ENCODE data around the gene DISC1. TPM values are rescaled to one million over a fixed set of nuclear protein-coding genes. Genes with fewer than 3 reads are reported as not detected.

The DISC1 gene
- polyA plus RNA-seq, 1 of the 3 experiments (the other 2 are of a cell fraction), result 1.7 TPM

DNA sequence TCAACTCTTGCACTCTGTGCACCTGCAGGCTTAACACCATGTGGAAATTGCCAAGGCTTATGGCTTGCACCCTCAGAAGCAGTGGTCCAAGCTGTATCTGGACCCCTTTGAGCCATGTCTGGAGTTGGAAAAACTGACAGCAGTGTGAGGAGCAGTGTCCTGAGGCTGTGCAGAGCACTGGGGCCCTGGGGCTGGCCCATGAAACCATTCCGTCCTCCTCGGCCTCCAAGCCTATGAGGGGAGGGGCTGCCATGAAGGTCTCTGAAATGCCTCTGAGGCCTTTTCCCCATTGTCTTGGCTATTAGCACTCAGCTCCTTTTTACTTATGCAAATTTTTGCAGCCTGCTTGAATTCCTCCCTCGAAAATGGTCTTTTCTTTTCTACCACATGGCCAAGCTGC lies 126.7 kb downstream of the DISC1 start:
- H3K27ac ChIP-seq (ENCODE audit: low read depth in 2 of 2, low read length in 1 of 2), result no peak overlapping the region
- CTCF ChIA-PET, result no interaction called here
- POLR2A ChIA-PET, result no interaction called here
- no peak overlapping the region for H3K4me3 ChIP-seq (ENCODE audit: low read depth in 2 of 2, low read length in 1 of 2)
- 55% methylated on average over 2 of the region's 3 CpGs for WGBS (ENCODE audit: low lambda C conversion rate)
- H3K27me3 ChIP-seq (ENCODE audit: insufficient read depth), result no peaks in the 10 kb centered on the region
- H4K20me1 ChIP-seq (ENCODE audit: insufficient read depth), result no peaks in the 10 kb centered on the region
- no peaks in the 10 kb centered on the region for H3K79me2 ChIP-seq (ENCODE audit: insufficient read depth)
- no peaks in the 10 kb centered on the region for H3K9me2 ChIP-seq
- H2AFZ ChIP-seq (ENCODE audit: low read depth), result no peak overlapping the region
- no peaks in the 10 kb centered on the region for H3K9me3 ChIP-seq
- TF ChIP-seq USF2 (IDR thresholded peaks at IDR 0.05; ENCODE audit: borderline replicate concordance, low read depth, low read length) (no peak), PBX3 (IDR thresholded peaks at IDR 0.05) (no peak), NRF1 (IDR thresholded peaks at IDR 0.05; ENCODE audit: low read depth, low read length) (no peak), SIN3A (IDR thresholded peaks at IDR 0.05; ENCODE audit: borderline replicate concordance, low read depth, low read length) (no peak), RFX5 (IDR thresholded peaks at IDR 0.05; ENCODE audit: low read length) (no peak), ELF1 (IDR thresholded peaks at IDR 0.05) (no peak), RXRA (IDR thresholded peaks at IDR 0.05; ENCODE audit: borderline replicate concordance, low read depth) (no peak), TCF12 (IDR thresholded peaks at IDR 0.05) (no peak), EP300 (IDR thresholded peaks at IDR 0.05; ENCODE audit: borderline replicate concordance in 1 of 2, low read depth in 1 of 2, low read length in 1 of 2) (no peak)
- TF ChIP-seq, protein P1, sequence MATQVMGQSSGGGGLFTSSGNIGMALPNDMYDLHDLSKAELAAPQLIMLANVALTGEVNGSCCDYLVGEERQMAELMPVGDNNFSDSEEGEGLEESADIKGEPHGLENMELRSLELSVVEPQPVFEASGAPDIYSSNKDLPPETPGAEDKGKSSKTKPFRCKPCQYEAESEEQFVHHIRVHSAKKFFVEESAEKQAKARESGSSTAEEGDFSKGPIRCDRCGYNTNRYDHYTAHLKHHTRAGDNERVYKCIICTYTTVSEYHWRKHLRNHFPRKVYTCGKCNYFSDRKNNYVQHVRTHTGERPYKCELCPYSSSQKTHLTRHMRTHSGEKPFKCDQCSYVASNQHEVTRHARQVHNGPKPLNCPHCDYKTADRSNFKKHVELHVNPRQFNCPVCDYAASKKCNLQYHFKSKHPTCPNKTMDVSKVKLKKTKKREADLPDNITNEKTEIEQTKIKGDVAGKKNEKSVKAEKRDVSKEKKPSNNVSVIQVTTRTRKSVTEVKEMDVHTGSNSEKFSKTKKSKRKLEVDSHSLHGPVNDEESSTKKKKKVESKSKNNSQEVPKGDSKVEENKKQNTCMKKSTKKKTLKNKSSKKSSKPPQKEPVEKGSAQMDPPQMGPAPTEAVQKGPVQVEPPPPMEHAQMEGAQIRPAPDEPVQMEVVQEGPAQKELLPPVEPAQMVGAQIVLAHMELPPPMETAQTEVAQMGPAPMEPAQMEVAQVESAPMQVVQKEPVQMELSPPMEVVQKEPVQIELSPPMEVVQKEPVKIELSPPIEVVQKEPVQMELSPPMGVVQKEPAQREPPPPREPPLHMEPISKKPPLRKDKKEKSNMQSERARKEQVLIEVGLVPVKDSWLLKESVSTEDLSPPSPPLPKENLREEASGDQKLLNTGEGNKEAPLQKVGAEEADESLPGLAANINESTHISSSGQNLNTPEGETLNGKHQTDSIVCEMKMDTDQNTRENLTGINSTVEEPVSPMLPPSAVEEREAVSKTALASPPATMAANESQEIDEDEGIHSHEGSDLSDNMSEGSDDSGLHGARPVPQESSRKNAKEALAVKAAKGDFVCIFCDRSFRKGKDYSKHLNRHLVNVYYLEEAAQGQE (IDR thresholded peaks at IDR 0.05; ENCODE audit: low read depth, low read length), result no peak
- no peaks in the 10 kb centered on the region for H3F3A ChIP-seq (replicated peaks; ENCODE audit: insufficient read depth)
- no peak overlapping the region for H3K4me2 ChIP-seq
- no peaks in the 10 kb centered on the region for H3K36me3 ChIP-seq (replicated peaks in 1 of 2; ENCODE audit: control insufficient read depth in 1 of 2, insufficient read depth in 2 of 2, low read length in 1 of 2)
- DNase-seq, result no peak
- H3K4me1 ChIP-seq (ENCODE audit: control insufficient read depth in 1 of 2, insufficient read depth in 2 of 2, low read depth in 1 of 2, low read length in 1 of 2), result peaks cover 0 to 4% of the 10 kb centered on the region in 2 experiments; a peak in 1 of 4 replicates
- no peak overlapping the region for H3K9ac ChIP-seq

- Histone ChIP-seq H3K9me3 (no peaks in the 10 kb centered on the region), H3K36me3 (replicated peaks in 1 of 2; ENCODE audit: control insufficient read depth in 1 of 2, insufficient read depth in 2 of 2, low read length in 1 of 2) (no peaks in the 10 kb centered on the region), H3K27me3 (ENCODE audit: insufficient read depth) (no peaks in the 10 kb centered on the region), H3K4me1 (ENCODE audit: control insufficient read depth in 1 of 2, insufficient read depth in 2 of 2, low read depth in 1 of 2, low read length in 1 of 2) (no peaks in the 10 kb centered on the region), H3K79me2 (ENCODE audit: insufficient read depth) (no peaks in the 10 kb centered on the region), H4K20me1 (ENCODE audit: insufficient read depth) (no peaks in the 10 kb centered on the region), H3F3A (replicated peaks; ENCODE audit: insufficient read depth) (no peaks in the 10 kb centered on the region), H3K4me2 (no peak overlapping the region), H3K9me2 (no peaks in the 10 kb centered on the region), H3K9ac (no peak overlapping the region), H2AFZ (ENCODE audit: low read depth) (no peak overlapping the region; the same call in 1 of the 2 replicates), H3K4me3 (ENCODE audit: low read depth in 2 of 2, low read length in 1 of 2) (no peak overlapping the region), H3K27ac (ENCODE audit: low read depth in 2 of 2, low read length in 1 of 2) (no peak overlapping the region)
- 44% methylated on average over 2 of the region's 2 CpGs for WGBS (ENCODE audit: low lambda C conversion rate)
- CTCF ChIA-PET, result interaction anchor here (0.6 to 4.3 kb wide), 38 partner anchors 10 to 1498 kb away, joined by 3 to 46 read pairs (median 5); partner anchors contain the start of gene SIPA1L2
- no peak for DNase-seq
- POLR2A ChIA-PET, result no interaction called here
- TF ChIP-seq YY1 (IDR thresholded peaks at IDR 0.05; ENCODE audit: low read depth) (no peak), TCF12 (IDR thresholded peaks at IDR 0.05) (no peak), FOXJ3 (CRISPR knock-in tag; IDR thresholded peaks at IDR 0.05) (no peak), TEAD4 (IDR thresholded peaks at IDR 0.05; ENCODE audit: borderline replicate concordance, insufficient read depth) (no peak), RXRA (IDR thresholded peaks at IDR 0.05; ENCODE audit: borderline replicate concordance, low read depth) (no peak), USF2 (IDR thresholded peaks at IDR 0.05; ENCODE audit: borderline replicate concordance, low read depth, low read length) (no peak), POLR2AphosphoS5 (IDR thresholded peaks at IDR 0.05; ENCODE audit: low read depth, low read length) (no peak), CHD2 (IDR thresholded peaks at IDR 0.05; ENCODE audit: low read length, partially characterized antibody) (no peak), EP300 (IDR thresholded peaks at IDR 0.05; ENCODE audit: borderline replicate concordance in 1 of 2, low read depth in 1 of 2, low read length in 1 of 2) (no peak), EZH2phosphoT487 (IDR thresholded peaks at IDR 0.05; ENCODE audit: borderline replicate concordance, low read depth) (no peak), NRF1 (IDR thresholded peaks at IDR 0.05; ENCODE audit: low read depth, low read length) (no peak), FOSL2 (IDR thresholded peaks at IDR 0.05; ENCODE audit: borderline replicate concordance, low read depth) (no peak), JUND (IDR thresholded peaks at IDR 0.05) (no peak)
- TF ChIP-seq, protein P2, sequence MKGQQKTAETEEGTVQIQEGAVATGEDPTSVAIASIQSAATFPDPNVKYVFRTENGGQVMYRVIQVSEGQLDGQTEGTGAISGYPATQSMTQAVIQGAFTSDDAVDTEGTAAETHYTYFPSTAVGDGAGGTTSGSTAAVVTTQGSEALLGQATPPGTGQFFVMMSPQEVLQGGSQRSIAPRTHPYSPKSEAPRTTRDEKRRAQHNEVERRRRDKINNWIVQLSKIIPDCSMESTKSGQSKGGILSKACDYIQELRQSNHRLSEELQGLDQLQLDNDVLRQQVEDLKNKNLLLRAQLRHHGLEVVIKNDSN (IDR thresholded peaks at IDR 0.05; ENCODE audit: borderline replicate concordance, low read depth), result no peak
- TF ChIP-seq, protein P3, sequence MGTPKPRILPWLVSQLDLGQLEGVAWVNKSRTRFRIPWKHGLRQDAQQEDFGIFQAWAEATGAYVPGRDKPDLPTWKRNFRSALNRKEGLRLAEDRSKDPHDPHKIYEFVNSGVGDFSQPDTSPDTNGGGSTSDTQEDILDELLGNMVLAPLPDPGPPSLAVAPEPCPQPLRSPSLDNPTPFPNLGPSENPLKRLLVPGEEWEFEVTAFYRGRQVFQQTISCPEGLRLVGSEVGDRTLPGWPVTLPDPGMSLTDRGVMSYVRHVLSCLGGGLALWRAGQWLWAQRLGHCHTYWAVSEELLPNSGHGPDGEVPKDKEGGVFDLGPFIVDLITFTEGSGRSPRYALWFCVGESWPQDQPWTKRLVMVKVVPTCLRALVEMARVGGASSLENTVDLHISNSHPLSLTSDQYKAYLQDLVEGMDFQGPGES (IDR thresholded peaks at IDR 0.05; ENCODE audit: low read depth, low read length), result no peak
Observed at GRCh38 chr1:231757101-231757404, 130.5 kb downstream of the DISC1 start.

Measured in SK-N-SH (cell line).